Measurements from ENCODE around the gene KREMEN1. TPM values are rescaled to one million over a fixed set of nuclear protein-coding genes. Genes with fewer than 3 reads are reported as not detected.

Gene KREMEN1
- total RNA-seq, 1 donor from 2014 or later = 7.1 TPM

- DNase-seq (ENCODE audit: low read depth) = no peak
- Histone ChIP-seq H3K4me3 (ENCODE audit: low read depth, low read length) (no peak overlapping the region), H3K36me3 (ENCODE audit: control insufficient read depth, insufficient read depth, low read length) (peaks cover 8% of the 10 kb centered on the region), H3K27me3 (ENCODE audit: control insufficient read depth, insufficient read depth, low read length) (no peaks in the 10 kb centered on the region)
- TF ChIP-seq CTCF (IDR thresholded peaks at IDR 0.05; ENCODE audit: insufficient read depth, low read length, poor library complexity, severe bottlenecking) = no peak
These were observed 28.1 kb upstream of the KREMEN1 start for GRCh38 chr22:29044657-29045176.

GRCh38 chr22:29048822-29049654 lies 23.8 kb upstream of the KREMEN1 start:
- Histone ChIP-seq H3K27me3 (ENCODE audit: control insufficient read depth, insufficient read depth, low read length) (no peaks in the 10 kb centered on the region), H3K36me3 (ENCODE audit: control insufficient read depth, insufficient read depth, low read length) (peaks cover 8% of the 10 kb centered on the region), H3K4me3 (ENCODE audit: low read depth, low read length) (no peak overlapping the region)
- no peak for DNase-seq (ENCODE audit: low read depth)
- no peak for TF ChIP-seq CTCF (IDR thresholded peaks at IDR 0.05; ENCODE audit: insufficient read depth, low read length, poor library complexity, severe bottlenecking)

- Histone ChIP-seq H3K36me3 (ENCODE audit: control insufficient read depth, insufficient read depth, low read length) (peaks cover 8% of the 10 kb centered on the region), H3K27me3 (ENCODE audit: control insufficient read depth, insufficient read depth, low read length) (no peaks in the 10 kb centered on the region), H3K4me3 (ENCODE audit: low read depth, low read length) (no peak overlapping the region)
- TF ChIP-seq CTCF (IDR thresholded peaks at IDR 0.05; ENCODE audit: insufficient read depth, low read length, poor library complexity, severe bottlenecking) = no peak
- DNase-seq (ENCODE audit: low read depth) = no peak
These were observed 23.1 kb upstream of the KREMEN1 start for GRCh38 chr22:29049655-29050263.

- no peak for TF ChIP-seq CTCF (IDR thresholded peaks at IDR 0.05; ENCODE audit: insufficient read depth, low read length, poor library complexity, severe bottlenecking)
- H3K4me3 ChIP-seq (ENCODE audit: low read depth, low read length) = no peak overlapping the region
These were observed 22.4 kb upstream of the KREMEN1 start for GRCh38 chr22:29050457-29050856.

GRCh38 chr22:29053048-29053702 lies 19.7 kb upstream of the KREMEN1 start:
- no peaks in the 10 kb centered on the region for H3K27me3 ChIP-seq (ENCODE audit: control insufficient read depth, insufficient read depth, low read length)
- peaks cover 8% of the 10 kb centered on the region for H3K36me3 ChIP-seq (ENCODE audit: control insufficient read depth, insufficient read depth, low read length)
- DNase-seq (ENCODE audit: low read depth) = no peak
- TF ChIP-seq CTCF (IDR thresholded peaks at IDR 0.05; ENCODE audit: insufficient read depth, low read length, poor library complexity, severe bottlenecking) = no peak
- no peak overlapping the region for H3K4me3 ChIP-seq (ENCODE audit: low read depth, low read length)

More at GRCh38 chr22:29050457-29050856, 22.4 kb upstream of the KREMEN1 start:
- no peak for DNase-seq (ENCODE audit: low read depth)
- H3K36me3 ChIP-seq (ENCODE audit: control insufficient read depth, insufficient read depth, low read length) = peaks cover 8% of the 10 kb centered on the region
- H3K27me3 ChIP-seq (ENCODE audit: control insufficient read depth, insufficient read depth, low read length) = no peaks in the 10 kb centered on the region

All from kidney epithelial cell (primary cell).